Right renal pelvis (tissue), 4 donors: ENCODE measurements around the gene SMIM29. TPM values are rescaled to one million over a fixed set of nuclear protein-coding genes. Genes with fewer than 3 reads are reported as not detected.

ENCODE experiments used
- DNase-seq, 4 donors: peaks; one replicate each; pipeline ENCODE4 v3.0.0-alpha.2; 2013; ENCODE audit warnings: low read depth in 4 of 4, low spot score in 3 of 4, missing footprints in 1 of 4
- polyA plus RNA-seq, 4 donors: library from polyadenylated mRNA; unstranded; fragments of 120-200 nt; gene quantifications; one replicate each; pipeline ENCODE4 v1.2.1, GENCODE V29; 2013; ENCODE audit not compliant: insufficient read length in 4 of 4

Gene SMIM29
- polyA plus RNA-seq, 4 donors = 12.0 to 17.6 (median 14.3) TPM

- no peak for DNase-seq
Measured at GRCh38 chr6:34200340-34200971, 48.4 kb downstream of the SMIM29 start.

- no peak for DNase-seq
Measured at GRCh38 chr6:34196833-34197195, 52.0 kb downstream of the SMIM29 start.

Other genes starting within 250 kb of the SMIM29 start
- under 1 TPM; 0.45 to 0.65 (median 0.52) TPM for gene GRM4, start 102.9 kb downstream of the SMIM29 start, polyA plus RNA-seq
- 100 to 1,000 TPM; 113 to 160 (median 128) TPM for gene HMGA1, start 12.1 kb downstream of the SMIM29 start, polyA plus RNA-seq
- gene NUDT3, start 143.7 kb upstream of the SMIM29 start, polyA plus RNA-seq = 10 to 100 TPM; 17.9 to 21.2 (median 20.2) TPM
- gene RPS10, start 177.1 kb upstream of the SMIM29 start, polyA plus RNA-seq = 1,000 to 10,000 TPM; 1,155 to 1,382 (median 1,236) TPM
- under 1 TPM; 0.72 to 0.97 (median 0.82) TPM for gene PACSIN1, start 217.1 kb upstream of the SMIM29 start, polyA plus RNA-seq